AG09309 (cell line): Measurements from ENCODE around the gene MKKS.
A peak's percentile ranks its signal among the peaks of the same experiment; 100 is the strongest.

Source experiments
- DNase-seq: peaks from one replicate; pipeline ENCODE4 v3.0.0-alpha.2; 2010; ENCODE audit warnings: low read depth
- H3K4me3 ChIP-seq: 2 replicates; pipeline ENCODE4 v1.5.1; 2011; ENCODE audit warnings: mild to moderate bottlenecking, low read depth, low read length, moderate library complexity; ENCODE audit not compliant: control insufficient read depth
- TF ChIP-seq, protein P1 (sequence below): IDR thresholded peaks from 2 replicates; pipeline ENCODE4 v1.5.1; 2011; ENCODE audit warnings: mild to moderate bottlenecking, low read depth, low read length, inconsistent platforms; ENCODE audit not compliant: insufficient read depth, control insufficient read depth; ENCODE audit errors: missing control alignments

Gene MKKS

GRCh38 chr20:10474606-10475184 lies 40.7 kb upstream of the MKKS start:
- TF ChIP-seq, protein P1, sequence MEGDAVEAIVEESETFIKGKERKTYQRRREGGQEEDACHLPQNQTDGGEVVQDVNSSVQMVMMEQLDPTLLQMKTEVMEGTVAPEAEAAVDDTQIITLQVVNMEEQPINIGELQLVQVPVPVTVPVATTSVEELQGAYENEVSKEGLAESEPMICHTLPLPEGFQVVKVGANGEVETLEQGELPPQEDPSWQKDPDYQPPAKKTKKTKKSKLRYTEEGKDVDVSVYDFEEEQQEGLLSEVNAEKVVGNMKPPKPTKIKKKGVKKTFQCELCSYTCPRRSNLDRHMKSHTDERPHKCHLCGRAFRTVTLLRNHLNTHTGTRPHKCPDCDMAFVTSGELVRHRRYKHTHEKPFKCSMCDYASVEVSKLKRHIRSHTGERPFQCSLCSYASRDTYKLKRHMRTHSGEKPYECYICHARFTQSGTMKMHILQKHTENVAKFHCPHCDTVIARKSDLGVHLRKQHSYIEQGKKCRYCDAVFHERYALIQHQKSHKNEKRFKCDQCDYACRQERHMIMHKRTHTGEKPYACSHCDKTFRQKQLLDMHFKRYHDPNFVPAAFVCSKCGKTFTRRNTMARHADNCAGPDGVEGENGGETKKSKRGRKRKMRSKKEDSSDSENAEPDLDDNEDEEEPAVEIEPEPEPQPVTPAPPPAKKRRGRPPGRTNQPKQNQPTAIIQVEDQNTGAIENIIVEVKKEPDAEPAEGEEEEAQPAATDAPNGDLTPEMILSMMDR = no peak
- H3K4me3 ChIP-seq = no peak overlapping the region
- no peak for DNase-seq

DNA sequence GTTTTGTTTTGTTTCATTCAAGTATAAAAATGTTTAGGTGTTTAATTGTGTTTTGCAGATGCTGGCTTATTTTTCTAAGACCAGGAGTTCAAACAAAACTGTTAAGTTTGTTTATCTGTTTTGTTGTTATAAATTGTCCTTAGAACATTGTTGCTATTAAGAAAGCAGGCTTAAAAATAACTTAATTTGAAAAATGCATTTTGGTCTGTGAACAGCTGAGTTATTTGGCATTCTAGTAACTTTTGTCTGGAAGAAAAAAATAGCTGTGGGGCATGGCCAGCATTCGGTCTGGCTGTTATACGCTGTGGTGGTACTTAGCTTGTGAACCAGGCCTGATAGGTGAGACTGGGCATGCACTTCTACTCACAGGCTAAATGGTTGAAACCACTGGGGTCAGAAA lies 38.8 kb upstream of the MKKS start:
- H3K4me3 ChIP-seq = no peak overlapping the region
- TF ChIP-seq, protein P1 = no peak
- DNase-seq = no peak

- H3K4me3 ChIP-seq = no peak overlapping the region
- DNase-seq = no peak
- TF ChIP-seq, protein P1 = no peak
These were observed 36.3 kb upstream of the MKKS start for GRCh38 chr20:10470276-10470675.

- H3K4me3 ChIP-seq = no peak overlapping the region
- peak; percentile 72 for DNase-seq
- TF ChIP-seq, protein P1 = peak; percentile 64
These were observed 35.6 kb upstream of the MKKS start for GRCh38 chr20:10469599-10469998.

DNA sequence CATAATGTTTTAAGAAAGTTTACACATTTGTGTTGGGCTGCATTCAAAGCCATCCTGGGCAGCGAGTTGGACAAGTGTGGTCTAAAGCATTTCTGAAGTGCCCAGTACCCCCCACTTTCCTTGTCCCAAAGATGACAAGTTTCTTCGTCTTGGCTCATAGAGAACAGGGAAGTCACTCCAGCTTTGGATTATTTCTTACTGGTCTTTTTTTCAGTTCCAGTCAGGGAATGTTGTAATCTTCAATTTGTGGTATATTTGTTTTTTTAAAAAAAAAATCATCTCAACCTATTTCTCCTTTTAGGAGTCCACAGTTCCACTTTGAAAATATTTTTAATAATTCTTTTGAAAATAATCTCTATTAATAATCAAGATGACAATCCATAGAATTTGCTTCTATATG lies 35.0 kb upstream of the MKKS start:
- no peak for DNase-seq
- TF ChIP-seq, protein P1 = no peak
- H3K4me3 ChIP-seq = no peak overlapping the region

GRCh38 chr20:10468340-10468845 lies 34.4 kb upstream of the MKKS start:
- DNase-seq = no peak
- no peak overlapping the region for H3K4me3 ChIP-seq
- TF ChIP-seq, protein P1 = no peak

DNA sequence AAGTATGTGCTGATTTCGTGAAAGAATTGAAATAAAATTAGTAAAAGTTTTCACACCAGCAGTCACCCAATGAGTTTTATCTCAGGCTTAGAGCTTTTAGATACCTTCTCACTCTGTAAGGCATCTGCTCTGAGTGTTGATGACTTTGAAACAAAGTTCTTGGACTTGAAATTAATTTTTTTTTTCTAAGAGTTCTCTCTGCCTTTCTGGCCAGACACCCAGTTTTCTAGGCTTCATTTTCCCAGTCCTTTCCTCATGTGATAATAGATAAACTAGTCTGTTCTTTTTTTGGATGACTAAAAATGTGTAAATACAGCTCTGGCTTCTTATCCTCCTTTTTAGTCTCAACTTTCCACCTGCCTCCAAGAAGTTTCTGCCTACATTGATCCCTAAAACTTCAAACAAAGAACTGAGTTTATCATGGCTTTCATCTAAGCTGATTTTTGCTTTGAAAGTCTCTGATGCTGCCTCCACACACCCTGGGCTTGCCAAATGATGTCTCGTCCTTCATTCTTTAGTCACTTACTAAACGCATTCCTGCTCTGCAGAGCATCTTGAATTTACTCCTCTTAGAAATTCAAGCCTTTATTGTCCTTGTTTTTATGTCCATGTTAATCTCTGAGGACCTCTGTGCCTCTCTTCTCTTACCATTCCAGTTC lies 33.8 kb upstream of the MKKS start:
- TF ChIP-seq, protein P1 = no peak
- no peak overlapping the region for H3K4me3 ChIP-seq
- no peak for DNase-seq
